Measurements from ENCODE around the gene COL9A3.
A peak's percentile ranks its signal among the peaks of the same experiment; 100 is the strongest.

COL9A3 gene

DNA sequence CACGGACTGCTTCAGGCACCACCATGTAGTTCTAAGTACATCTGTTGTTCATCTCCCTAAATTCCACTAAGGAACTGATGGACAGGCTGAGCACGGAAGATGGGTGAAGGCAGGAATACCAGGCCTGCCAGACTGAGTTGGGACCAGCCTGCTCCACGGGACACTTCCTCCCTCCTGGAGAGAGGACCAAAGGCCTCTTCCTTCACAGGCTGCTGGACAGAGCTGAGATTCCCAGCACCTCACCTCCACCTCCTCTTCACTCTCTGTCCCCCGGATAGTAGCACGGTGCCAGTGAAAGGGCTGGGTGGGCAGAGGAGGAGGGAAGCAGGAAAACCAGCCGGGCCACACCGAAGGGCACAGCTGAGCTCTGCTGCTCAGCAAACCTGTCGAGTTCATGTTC is 67.7 kb downstream of the COL9A3 start:
- DNase-seq, result no peak

GRCh38 chr20:62885046-62885895 is 68.4 kb downstream of the COL9A3 start:
- no peak for DNase-seq

- DNase-seq, result no peak
Observed at GRCh38 chr20:62885896-62886708, 69.3 kb downstream of the COL9A3 start.

DNA sequence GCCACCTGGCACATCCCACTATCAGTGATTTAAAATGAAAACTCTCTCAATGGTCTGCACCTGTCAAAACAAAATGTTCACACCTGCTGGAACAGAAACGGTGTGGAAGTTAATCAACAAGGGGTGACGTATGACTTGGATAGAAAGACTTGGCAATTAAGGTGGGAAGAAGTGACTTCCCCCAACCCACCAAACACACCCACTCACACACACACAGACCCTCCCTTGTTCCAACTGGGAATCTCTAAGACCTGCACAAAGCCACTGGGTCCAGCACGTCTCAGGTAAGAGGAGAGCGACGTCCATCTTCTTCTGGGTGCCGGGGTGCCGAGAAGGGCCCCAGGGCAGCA is 69.8 kb downstream of the COL9A3 start:
- no peak for DNase-seq

DNA sequence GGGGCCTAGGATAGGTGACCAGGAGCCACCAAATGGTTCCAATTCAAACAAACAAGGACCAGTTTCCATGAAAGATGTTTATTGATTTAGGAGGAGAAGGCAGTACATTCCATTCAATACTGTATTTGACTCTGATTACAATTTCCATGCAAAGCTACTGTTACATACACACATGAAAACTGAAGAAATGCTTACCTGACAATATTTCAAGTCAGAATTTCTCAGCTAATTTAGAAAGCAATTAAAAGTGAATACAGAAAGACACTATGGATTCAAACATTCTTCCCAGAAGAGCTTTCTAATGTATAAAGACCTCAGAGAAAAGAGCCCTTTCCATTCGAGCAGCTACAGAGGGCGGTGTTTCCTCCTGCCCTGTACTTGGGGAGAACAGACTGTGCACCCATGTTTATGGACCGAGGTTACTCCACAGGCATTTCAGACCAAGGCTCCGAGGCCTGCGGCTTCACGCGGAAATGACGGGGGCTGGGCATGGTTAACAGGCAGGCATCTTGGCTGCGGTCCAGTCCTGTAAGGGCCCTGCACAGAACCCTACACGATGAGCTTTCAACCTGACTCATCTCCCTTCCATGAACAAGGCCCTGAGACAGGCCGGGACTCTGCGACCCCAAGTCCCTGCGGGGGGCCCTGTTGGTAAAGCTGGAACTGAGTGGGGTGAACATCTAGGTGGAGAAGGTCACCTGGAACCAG is 70.5 kb downstream of the COL9A3 start:
- DNase-seq, result peak; percentile 92

DNA sequence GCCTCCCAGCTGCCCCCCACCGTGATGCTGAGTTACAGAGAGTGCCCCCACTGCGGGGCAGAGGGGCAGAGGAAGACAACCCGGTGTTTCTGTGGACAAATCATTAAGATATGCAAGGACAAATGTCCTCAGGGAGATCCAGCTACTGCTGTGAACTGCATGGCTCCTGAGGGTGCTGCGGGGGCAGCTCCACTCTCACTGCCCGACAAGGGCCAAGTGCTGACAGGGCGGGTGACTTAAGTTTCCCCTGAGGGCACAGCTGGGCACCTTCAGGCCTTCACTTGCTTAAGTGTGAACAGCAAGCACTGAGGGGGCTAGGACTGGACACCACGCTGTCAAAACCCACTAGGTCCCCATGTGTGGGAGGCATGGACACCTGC is 71.0 kb downstream of the COL9A3 start:
- no peak for DNase-seq

DNA sequence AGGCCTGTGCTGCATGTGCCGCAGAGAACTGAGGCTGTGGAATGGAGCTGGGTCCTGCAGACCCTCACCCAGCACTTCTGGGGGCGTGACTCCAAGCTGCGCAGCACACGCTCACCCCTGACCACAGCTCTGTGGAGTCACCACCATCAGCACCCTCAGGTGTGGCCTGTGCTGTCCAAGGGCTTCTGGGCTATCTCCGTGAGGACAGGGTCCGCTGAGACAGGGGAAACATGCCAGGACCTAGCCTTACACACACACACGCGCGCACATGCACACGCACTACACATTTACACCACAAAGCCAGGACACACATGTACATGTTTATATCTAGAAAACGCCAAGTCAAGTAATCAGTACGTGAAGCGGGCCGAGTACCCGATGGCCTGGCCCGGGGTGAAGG is 71.6 kb downstream of the COL9A3 start:
- DNase-seq, result no peak

- DNase-seq, result no peak
Observed at GRCh38 chr20:62888910-62889309, 72.1 kb downstream of the COL9A3 start.

- no peak for DNase-seq
Observed at GRCh38 chr20:62889411-62889810, 72.6 kb downstream of the COL9A3 start.

DNA sequence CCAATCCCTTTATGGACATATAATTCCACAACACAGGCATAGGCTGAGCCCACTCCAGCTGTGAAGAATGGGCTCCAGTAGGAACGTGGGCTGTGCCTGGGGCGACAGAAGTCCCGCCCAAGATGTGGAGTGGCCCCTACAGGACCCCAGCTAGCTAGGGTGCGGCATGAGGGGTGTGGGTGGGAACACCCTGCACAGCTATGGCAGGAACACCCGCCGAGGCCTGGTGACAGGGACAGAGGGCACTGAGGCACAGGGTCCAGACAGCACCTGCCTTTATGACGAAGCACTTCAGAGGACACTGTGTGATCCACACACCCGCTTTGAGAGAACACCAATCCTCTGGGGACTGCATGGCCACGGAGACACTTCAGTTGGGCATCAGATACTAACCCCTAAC is 73.0 kb downstream of the COL9A3 start:
- DNase-seq, result no peak

- no peak for DNase-seq
Observed at GRCh38 chr20:62890444-62890843, 73.6 kb downstream of the COL9A3 start.

All from fibroblast of upper back skin (primary cell).